WERI-Rb-1 (cell line): ENCODE measurements around the gene SHBG.
A peak's percentile ranks its signal among the peaks of the same experiment; 100 is the strongest.

Experiments used
- DNase-seq: peaks from one replicate; pipeline ENCODE4 v3.0.0-alpha.2; 2020
- H3K27ac ChIP-seq: fragments of 250-450 bp; sonication (Bioruptor Pico); 2 replicates; pipeline ENCODE4 v1.5.1; 2020; ENCODE audit warnings: mild to moderate bottlenecking, moderate library complexity
- H3K27me3 ChIP-seq: fragments of 250-450 bp; sonication (Bioruptor Pico); 2 replicates; pipeline ENCODE4 v1.5.1; 2021; ENCODE audit warnings: mild to moderate bottlenecking, low read depth, moderate library complexity; ENCODE audit not compliant: insufficient read depth, severe bottlenecking
- H3K36me3 ChIP-seq: fragments of 250-450 bp; sonication (Bioruptor Pico); 2 replicates; pipeline ENCODE4 v1.5.1; 2020; ENCODE audit warnings: mild to moderate bottlenecking, moderate library complexity
- H3K4me3 ChIP-seq: 2 replicates; pipeline ENCODE4 v1.5.1; 2011; ENCODE audit warnings: low read depth, mild to moderate bottlenecking, control low read depth, low read length
- H3K9me3 ChIP-seq: fragments of 250-450 bp; sonication (Bioruptor Pico); 2 replicates; pipeline ENCODE4 v1.5.1; 2021; ENCODE audit warnings: mild to moderate bottlenecking, moderate library complexity; ENCODE audit not compliant: severe bottlenecking
- CTCF ChIP-seq: IDR thresholded peaks from 2 replicates; pipeline ENCODE4 v1.5.1; 2011; ENCODE audit warnings: low read depth, mild to moderate bottlenecking, control low read depth, inconsistent platforms, low read length

The SHBG gene

GRCh38 chr17:7629939-7630571 lies at the start of gene SHBG:
TSS of gene SHBG (plus strand) at chr17:7630135. CDS start at chr17:7630173, 38 bp downstream.
- DNase-seq: no peak
- Histone ChIP-seq H3K36me3 (peaks cover 12% of the 10 kb centered on the region), H3K27ac (no peak within 1 kb of the TSS), H3K27me3 (no peaks in the 10 kb centered on the region), H3K4me3 (no peak within 1 kb of the TSS), H3K9me3 (no peaks in the 10 kb centered on the region)
- TF ChIP-seq CTCF: no peak

- DNase-seq: peak; percentile 3
- Histone ChIP-seq H3K27ac (no peak overlapping the region), H3K27me3 (no peaks in the 10 kb centered on the region), H3K4me3 (no peak overlapping the region), H3K36me3 (peaks cover 53% of the 10 kb centered on the region), H3K9me3 (peaks cover 5% of the 10 kb centered on the region)
- TF ChIP-seq CTCF: no peak
Measured at GRCh38 chr17:7580604-7581575, 49.0 kb upstream of the SHBG start.

- Histone ChIP-seq H3K27ac (peak overlapping the region; percentile 97), H3K27me3 (no peaks in the 10 kb centered on the region), H3K4me3 (no peak overlapping the region), H3K9me3 (peaks cover 5% of the 10 kb centered on the region), H3K36me3 (peaks cover 47% of the 10 kb centered on the region)
- TF ChIP-seq CTCF: no peak
- DNase-seq: peak; percentile 4
Measured at GRCh38 chr17:7582396-7583252, 47.3 kb upstream of the SHBG start.

GRCh38 chr17:7583253-7584109 lies 46.5 kb upstream of the SHBG start, which contains the start of gene MPDU1:
TSS of gene MPDU1 (plus strand) at chr17:7583852. CDS start at chr17:7583863, 11 bp downstream.
- Histone ChIP-seq H3K4me3 (peak within 1 kb of the TSS; percentile 53), H3K27ac (peak within 1 kb of the TSS; percentile 97), H3K9me3 (peaks cover 5% of the 10 kb centered on the region), H3K27me3 (no peaks in the 10 kb centered on the region), H3K36me3 (peaks cover 48% of the 10 kb centered on the region)
- no peak for TF ChIP-seq CTCF
- DNase-seq: peak; percentile 97
